ENCODE results near the gene FAU. TPM values are rescaled to one million over a fixed set of nuclear protein-coding genes. Genes with fewer than 3 reads are reported as not detected.

FAU gene
- total and polyA plus RNA-seq, 9 of the 15 experiments (the other 6 are each of a cell fraction or from before 2014, with no cell fraction given) = 433 to 1,827 (median 942) TPM

DNA sequence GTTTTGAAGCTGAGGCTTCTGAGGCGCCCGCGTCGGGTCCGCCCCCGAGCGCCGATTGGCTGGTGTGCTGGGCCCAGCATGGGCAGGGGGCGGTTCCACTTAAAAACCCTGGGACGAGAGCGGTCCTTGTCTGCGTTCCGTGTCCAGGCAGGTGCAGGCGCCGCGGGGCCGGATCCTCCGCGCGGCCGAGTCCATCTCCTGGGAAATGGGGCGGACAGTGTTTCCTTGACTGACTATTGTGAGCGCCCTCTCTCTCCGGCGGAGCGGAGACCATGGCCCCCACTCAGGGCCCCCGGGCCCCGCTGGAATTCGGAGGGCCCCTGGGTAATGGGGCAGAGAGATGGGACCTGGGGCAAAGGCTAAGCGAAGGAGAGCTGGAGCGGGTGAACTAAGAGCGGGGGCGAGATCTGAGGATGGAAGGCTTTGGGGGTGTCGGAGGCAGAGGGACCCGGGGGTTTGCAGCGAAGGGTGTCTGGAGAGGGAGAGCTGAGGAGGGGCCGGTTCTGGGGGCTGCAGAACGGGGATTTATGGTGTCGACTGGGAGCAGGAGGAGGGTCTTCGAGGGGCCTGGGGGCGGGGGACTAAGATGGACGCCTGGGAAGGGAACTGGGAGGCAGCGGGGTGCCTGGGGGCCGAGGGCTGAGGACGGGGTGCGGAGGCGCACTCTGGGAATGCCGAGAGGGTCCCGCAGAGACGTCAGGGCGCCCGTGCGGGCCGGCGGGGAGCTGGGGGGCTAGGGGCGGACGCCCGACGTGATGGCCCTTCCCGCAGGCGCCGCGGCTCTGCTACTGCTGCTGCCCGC lies 10.0 kb downstream of the FAU start, which contains the start of gene TM7SF2 (continued):
- TF ChIP-seq C11orf30 (IDR thresholded peaks at IDR 0.05; ENCODE audit: low read depth) (no peak), SAFB (IDR thresholded peaks at IDR 0.05; ENCODE audit: borderline replicate concordance, low read depth, low read length) (peak; percentile 70), KAT7 (CRISPR knock-in tag; IDR thresholded peaks at IDR 0.05; ENCODE audit: borderline replicate concordance) (no peak; the same call in 1 of the 2 replicates), CTBP1 (IDR thresholded peaks at IDR 0.05; ENCODE audit: borderline replicate concordance) (peak; percentile 30; the same call in 1 of the 2 replicates), ZNF197 (CRISPR knock-in tag; IDR thresholded peaks at IDR 0.05; ENCODE audit: low read depth) (no peak), WHSC1 (IDR thresholded peaks at IDR 0.05; ENCODE audit: low read length) (no peak), SRSF1 (IDR thresholded peaks at IDR 0.05; ENCODE audit: low read depth, low read length) (no peak), KAT8 (IDR thresholded peaks at IDR 0.05; ENCODE audit: low read depth) (no peak), JUN (IDR thresholded peaks at IDR 0.05; ENCODE audit: borderline replicate concordance, low read depth, low read length) (no peak), JUN (CRISPR knock-in tag; IDR thresholded peaks at IDR 0.05; ENCODE audit: borderline replicate concordance) (no peak; the same call in 1 of the 2 replicates), TAL1 (IDR thresholded peaks at IDR 0.05) (no peak), CAMTA2 (CRISPR knock-in tag; conservative IDR thresholded peaks at IDR 0.05) (0 out of 2 replicates have a peak, but pooled peaks have one; percentile 52), PRMT5 (CRISPR knock-in tag; IDR thresholded peaks at IDR 0.05) (no peak)
- TF ChIP-seq, protein P1, sequence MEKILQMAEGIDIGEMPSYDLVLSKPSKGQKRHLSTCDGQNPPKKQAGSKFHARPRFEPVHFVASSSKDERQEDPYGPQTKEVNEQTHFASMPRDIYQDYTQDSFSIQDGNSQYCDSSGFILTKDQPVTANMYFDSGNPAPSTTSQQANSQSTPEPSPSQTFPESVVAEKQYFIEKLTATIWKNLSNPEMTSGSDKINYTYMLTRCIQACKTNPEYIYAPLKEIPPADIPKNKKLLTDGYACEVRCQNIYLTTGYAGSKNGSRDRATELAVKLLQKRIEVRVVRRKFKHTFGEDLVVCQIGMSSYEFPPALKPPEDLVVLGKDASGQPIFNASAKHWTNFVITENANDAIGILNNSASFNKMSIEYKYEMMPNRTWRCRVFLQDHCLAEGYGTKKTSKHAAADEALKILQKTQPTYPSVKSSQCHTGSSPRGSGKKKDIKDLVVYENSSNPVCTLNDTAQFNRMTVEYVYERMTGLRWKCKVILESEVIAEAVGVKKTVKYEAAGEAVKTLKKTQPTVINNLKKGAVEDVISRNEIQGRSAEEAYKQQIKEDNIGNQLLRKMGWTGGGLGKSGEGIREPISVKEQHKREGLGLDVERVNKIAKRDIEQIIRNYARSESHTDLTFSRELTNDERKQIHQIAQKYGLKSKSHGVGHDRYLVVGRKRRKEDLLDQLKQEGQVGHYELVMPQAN (IDR thresholded peaks at IDR 0.05; ENCODE audit: borderline replicate concordance) = peak; percentile 46; the same call in 1 of the 2 replicates
- TF ChIP-seq, protein P2, sequence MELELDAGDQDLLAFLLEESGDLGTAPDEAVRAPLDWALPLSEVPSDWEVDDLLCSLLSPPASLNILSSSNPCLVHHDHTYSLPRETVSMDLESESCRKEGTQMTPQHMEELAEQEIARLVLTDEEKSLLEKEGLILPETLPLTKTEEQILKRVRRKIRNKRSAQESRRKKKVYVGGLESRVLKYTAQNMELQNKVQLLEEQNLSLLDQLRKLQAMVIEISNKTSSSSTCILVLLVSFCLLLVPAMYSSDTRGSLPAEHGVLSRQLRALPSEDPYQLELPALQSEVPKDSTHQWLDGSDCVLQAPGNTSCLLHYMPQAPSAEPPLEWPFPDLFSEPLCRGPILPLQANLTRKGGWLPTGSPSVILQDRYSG (tag; conservative IDR thresholded peaks at IDR 0.05; ENCODE audit: low read depth) = no peak
- TF ChIP-seq, protein P3, sequence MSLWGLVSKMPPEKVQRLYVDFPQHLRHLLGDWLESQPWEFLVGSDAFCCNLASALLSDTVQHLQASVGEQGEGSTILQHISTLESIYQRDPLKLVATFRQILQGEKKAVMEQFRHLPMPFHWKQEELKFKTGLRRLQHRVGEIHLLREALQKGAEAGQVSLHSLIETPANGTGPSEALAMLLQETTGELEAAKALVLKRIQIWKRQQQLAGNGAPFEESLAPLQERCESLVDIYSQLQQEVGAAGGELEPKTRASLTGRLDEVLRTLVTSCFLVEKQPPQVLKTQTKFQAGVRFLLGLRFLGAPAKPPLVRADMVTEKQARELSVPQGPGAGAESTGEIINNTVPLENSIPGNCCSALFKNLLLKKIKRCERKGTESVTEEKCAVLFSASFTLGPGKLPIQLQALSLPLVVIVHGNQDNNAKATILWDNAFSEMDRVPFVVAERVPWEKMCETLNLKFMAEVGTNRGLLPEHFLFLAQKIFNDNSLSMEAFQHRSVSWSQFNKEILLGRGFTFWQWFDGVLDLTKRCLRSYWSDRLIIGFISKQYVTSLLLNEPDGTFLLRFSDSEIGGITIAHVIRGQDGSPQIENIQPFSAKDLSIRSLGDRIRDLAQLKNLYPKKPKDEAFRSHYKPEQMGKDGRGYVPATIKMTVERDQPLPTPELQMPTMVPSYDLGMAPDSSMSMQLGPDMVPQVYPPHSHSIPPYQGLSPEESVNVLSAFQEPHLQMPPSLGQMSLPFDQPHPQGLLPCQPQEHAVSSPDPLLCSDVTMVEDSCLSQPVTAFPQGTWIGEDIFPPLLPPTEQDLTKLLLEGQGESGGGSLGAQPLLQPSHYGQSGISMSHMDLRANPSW (CRISPR knock-in tag; IDR thresholded peaks at IDR 0.05) = no peak
- TF ChIP-seq, protein P4, sequence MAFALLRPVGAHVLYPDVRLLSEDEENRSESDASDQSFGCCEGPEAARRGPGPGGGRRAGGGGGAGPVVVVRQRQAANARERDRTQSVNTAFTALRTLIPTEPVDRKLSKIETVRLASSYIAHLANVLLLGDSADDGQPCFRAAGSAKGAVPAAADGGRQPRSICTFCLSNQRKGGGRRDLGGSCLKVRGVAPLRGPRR (CRISPR knock-in tag; IDR thresholded peaks at IDR 0.05) = no peak
- TF ChIP-seq, protein P5, sequence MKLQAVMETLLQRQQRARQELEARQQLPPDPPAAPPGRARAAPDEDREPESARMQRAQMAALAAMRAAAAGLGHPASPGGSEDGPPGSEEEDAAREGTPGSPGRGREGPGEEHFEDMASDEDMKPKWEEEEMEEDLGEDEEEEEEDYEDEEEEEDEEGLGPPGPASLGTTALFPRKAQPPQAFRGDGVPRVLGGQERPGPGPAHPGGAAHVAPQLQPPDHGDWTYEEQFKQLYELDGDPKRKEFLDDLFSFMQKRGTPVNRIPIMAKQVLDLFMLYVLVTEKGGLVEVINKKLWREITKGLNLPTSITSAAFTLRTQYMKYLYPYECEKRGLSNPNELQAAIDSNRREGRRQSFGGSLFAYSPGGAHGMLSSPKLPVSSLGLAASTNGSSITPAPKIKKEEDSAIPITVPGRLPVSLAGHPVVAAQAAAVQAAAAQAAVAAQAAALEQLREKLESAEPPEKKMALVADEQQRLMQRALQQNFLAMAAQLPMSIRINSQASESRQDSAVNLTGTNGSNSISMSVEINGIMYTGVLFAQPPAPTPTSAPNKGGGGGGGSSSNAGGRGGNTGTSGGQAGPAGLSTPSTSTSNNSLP (IDR thresholded peaks at IDR 0.05; ENCODE audit: borderline replicate concordance, low read depth, low read length) = no peak
- TF ChIP-seq, protein P6, sequence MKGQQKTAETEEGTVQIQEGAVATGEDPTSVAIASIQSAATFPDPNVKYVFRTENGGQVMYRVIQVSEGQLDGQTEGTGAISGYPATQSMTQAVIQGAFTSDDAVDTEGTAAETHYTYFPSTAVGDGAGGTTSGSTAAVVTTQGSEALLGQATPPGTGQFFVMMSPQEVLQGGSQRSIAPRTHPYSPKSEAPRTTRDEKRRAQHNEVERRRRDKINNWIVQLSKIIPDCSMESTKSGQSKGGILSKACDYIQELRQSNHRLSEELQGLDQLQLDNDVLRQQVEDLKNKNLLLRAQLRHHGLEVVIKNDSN (CRISPR knock-in tag; IDR thresholded peaks at IDR 0.05) = no peak
